ENCODE results near the gene DAB1. TPM values are rescaled to one million over a fixed set of nuclear protein-coding genes. Genes with fewer than 3 reads are reported as not detected.

The DAB1 gene
- total and polyA plus RNA-seq, 2 of the 8 experiments (the other 6 are each of a cell fraction or from before 2014, with no cell fraction given): 4.4 to 11.8 TPM

- Histone ChIP-seq H3K23me2 (ENCODE audit: low read depth, low read length) (peaks cover 19% of the 10 kb centered on the region), H3K14ac (ENCODE audit: insufficient read length) (no peak overlapping the region), H3K4me2 (ENCODE audit: insufficient read depth in 1 of 2, low read depth in 2 of 2, low read length in 2 of 2) (peak overlapping the region; percentile 78 to 100), H3K27me3 (replicated peaks in 1 of 4; ENCODE audit: control insufficient read depth in 3 of 4, extremely low read depth in 1 of 4, insufficient read depth in 3 of 4, low read length in 3 of 4) (peaks cover 0 to 11% (median 1%) of the 10 kb centered on the region in 4 experiments; a peak in 3 of 7 replicates), H3K79me2 (ENCODE audit: control insufficient read depth in 1 of 2, insufficient read depth in 2 of 2, low read length in 2 of 2) (0 out of 4 replicates have a peak, but pooled peaks cover 0 to 3% of the 10 kb centered on the region in 2 experiments), H2BK20ac (ENCODE audit: low read length) (no peak overlapping the region), H4K91ac (replicated peaks; ENCODE audit: insufficient read length, low read length) (peak overlapping the region; percentile 83), H3K23ac (ENCODE audit: insufficient read length) (no peak overlapping the region), H3K79me1 (ENCODE audit: low read depth, low read length) (no peaks in the 10 kb centered on the region), H3K56ac (replicated peaks; ENCODE audit: insufficient read length, low read depth, low read length) (no peak overlapping the region), H4K20me1 (replicated peaks in 1 of 2; ENCODE audit: control insufficient read depth in 1 of 2, insufficient read depth in 2 of 2, low read length in 2 of 2) (no peaks in the 10 kb centered on the region), H3K36me3 (ENCODE audit: control insufficient read depth in 2 of 4, insufficient read depth in 4 of 4, low read length in 3 of 4) (no peaks in the 10 kb centered on the region), H3K4ac (replicated peaks; ENCODE audit: insufficient read length, low read depth, low read length) (no peak overlapping the region), H3K9ac (replicated peaks in 1 of 4; ENCODE audit: extremely low read depth in 1 of 4, low read depth in 3 of 4, low read length in 3 of 4) (no peak overlapping the region), H3K4me3 (ENCODE audit: extremely low read depth in 1 of 4, insufficient read depth in 2 of 4, low read depth in 3 of 4, low read length in 4 of 4) (peak overlapping the region; percentile 51 to 81 (median 73)), H3K18ac (ENCODE audit: extremely low read depth, low read length) (peak overlapping the region; percentile 89), H2BK5ac (ENCODE audit: low read depth, low read length) (peak overlapping the region; percentile 53; the same call in 1 of the 2 replicates), H3K4me1 (replicated peaks in 1 of 4; ENCODE audit: control insufficient read depth in 3 of 4, insufficient read depth in 4 of 4, low read length in 3 of 4) (peaks cover 0 to 15% (median 1%) of the 10 kb centered on the region in 4 experiments; a peak in 5 of 7 replicates), H2BK15ac (ENCODE audit: low read length) (0 out of 2 replicates have a peak overlapping the region, but pooled peaks have one; percentile 50), H2AFZ (ENCODE audit: low read length) (peak overlapping the region; percentile 55; the same call in 1 of the 2 replicates), H2BK120ac (replicated peaks; ENCODE audit: low read depth, low read length) (no peak overlapping the region), H4K5ac (ENCODE audit: insufficient read length, low read depth, low read length) (no peak overlapping the region), H2BK12ac (ENCODE audit: low read depth, low read length) (no peak overlapping the region), H4K8ac (ENCODE audit: extremely low read depth, insufficient read depth, low read length) (no peak overlapping the region), H2AK5ac (ENCODE audit: low read depth, low read length) (no peak overlapping the region), H3K9me3 (ENCODE audit: insufficient read depth in 2 of 2, low read depth in 1 of 2, low read length in 1 of 2) (no peaks in the 10 kb centered on the region), H3K27ac (ENCODE audit: low read depth, low read length) (no peak overlapping the region)
- 0% methylated on average over 27 of the region's 63 CpGs; no CpG with 5 or more reads in 1 of the 2 experiments for WGBS, 2 experiments (ENCODE audit: extremely low coverage in 1 of 2, insufficient coverage in 1 of 2, insufficient read length in 1 of 2, insufficient replicate concordance in 2 of 2, low coverage in 1 of 2, low lambda C conversion rate in 2 of 2, missing lambda C conversion rate in 1 of 2)
- POLR2A ChIA-PET (ENCODE audit: partially characterized antibody): interaction anchor here (1.1 kb wide), 1 partner anchor 23 kb away, joined by 3 read pairs; no protein-coding TSS in a partner anchor
- CTCF ChIA-PET (ENCODE audit: partially characterized antibody): interaction anchor here (0.6 to 1.5 kb wide), 27 partner anchors 10 to 617 kb away, joined by 3 to 8 read pairs (median 3); no protein-coding TSS in a partner anchor
- FAIRE-seq (no peak), DNase-seq (ENCODE audit: low read depth in 1 of 2, low spot score in 2 of 2) (peak in 1 of 2 experiments; percentile 87)
- TF ChIP-seq POLR2AphosphoS5 (IDR thresholded peaks at IDR 0.05; ENCODE audit: low read depth, low read length): no peak
- TF ChIP-seq TEAD4 (IDR thresholded peaks at IDR 0.05; ENCODE audit: low read depth, low read length): 0 out of 2 replicates have a peak, but pooled peaks have one; percentile 4
- peak; percentile 51; the same call in 1 of the 2 replicates for TF ChIP-seq KDM1A (IDR thresholded peaks at IDR 0.05; ENCODE audit: borderline replicate concordance, low read length)
- TF ChIP-seq E2F6 (IDR thresholded peaks at IDR 0.05): peak; percentile 98
- TF ChIP-seq TCF12 (IDR thresholded peaks at IDR 0.05; ENCODE audit: low read depth, low read length): no peak
- TF ChIP-seq ASH2L (IDR thresholded peaks at IDR 0.05; ENCODE audit: low read length): peak; percentile 83
- 0 out of 2 replicates have a peak, but pooled peaks have one; percentile 42 for TF ChIP-seq TAF1 (IDR thresholded peaks at IDR 0.05; ENCODE audit: low read depth, low read length)
- TF ChIP-seq HDAC2 (IDR thresholded peaks at IDR 0.05; ENCODE audit: borderline replicate concordance in 1 of 2, low read depth in 2 of 2, low read length in 2 of 2): peak; percentile 86 to 97
- peak; percentile 49 to 82; a peak in 1 of 4 replicates for TF ChIP-seq SIN3A (conservative IDR thresholded peaks at IDR 0.05 in 1 of 2, IDR thresholded peaks at IDR 0.05 in 1 of 2; ENCODE audit: low read depth in 1 of 2, low read length in 2 of 2)
Measured at GRCh38 chr1:57424231-57425027, 569 bp upstream of the DAB1 start.

Measured in H1 (cell line).